HepG2 (cell line): ENCODE results near the gene IQCM. TPM values are rescaled to one million over a fixed set of nuclear protein-coding genes. Genes with fewer than 3 reads are reported as not detected.

Experiments
- ATAC-seq: fragments of 200-7000 bp; cut with Tn5 transposase; 3 replicates; pipeline ENCODE4 v1.9.1; 2020; ENCODE audit warnings: mild to moderate bottlenecking, moderate library complexity
- BruUV-seq: library from RNA; stranded (reverse); fragments of 400-500 nt; replicated peaks from 2 replicates; lab custom pipeline; 2021; lab: Mats Ljungman, UMichigan
- CTCF ChIA-PET: fragments of 300-600 bp; formaldehyde crosslinking; extraction: SDS; loops from one replicate; lab custom pipeline; 2021; ENCODE audit warnings: low total read pairs, inconsistent platforms, low intra/inter-chr PET ratio; lab: Yijun Ruan, JAX
- POLR2A ChIA-PET: fragments of 350-600 bp; sonication (Branson Sonifier 250); formaldehyde crosslinking; loops from one replicate; lab custom pipeline; 2020; ENCODE audit warnings: antibody characterized with exemption, inconsistent platforms; lab: Yijun Ruan, JAX
- DNase-seq: peaks from one replicate; pipeline ENCODE4 v3.0.0-alpha.2; 2015; ENCODE audit warnings: low spot score
- FAIRE-seq: peaks from 3 replicates; lab custom pipeline; 2011; peaks lifted over from hg19 to GRCh38; lab: Jason Lieb, UNC
- H2AFZ ChIP-seq: one replicate; pipeline ENCODE4 v1.6.1; 2011; ENCODE audit warnings: low read length, inconsistent platforms
- H3K27ac ChIP-seq: fragments of 300-600 bp; 3 replicates; pipeline ENCODE4 v1.8.0; 2011; ENCODE audit warnings: mixed run types, mild to moderate bottlenecking, mixed read lengths, low read length, inconsistent platforms; ENCODE audit not compliant: insufficient read depth; ENCODE audit errors: extremely low read length
- H3K27me3 ChIP-seq, 2 experiments: fragments of 200-600 bp in 1 of 2; 2 replicates in 1 of 2; 3 replicates in 1 of 2; pipeline versions ENCODE4 v1.6.0 to v1.8.0; 2011; ENCODE audit warnings: low read length in 2 of 2, mild to moderate bottlenecking in 2 of 2, moderate library complexity in 2 of 2, inconsistent platforms in 1 of 2; ENCODE audit not compliant: insufficient read depth in 2 of 2, control insufficient read depth in 1 of 2
- H3K36me3 ChIP-seq, 2 experiments: fragments of 200-600 bp in 1 of 2; replicated peaks in 1 of 2; 2 replicates in 1 of 2; 3 replicates in 1 of 2; pipeline versions ENCODE4 v1.5.1 to v1.8.0; 2011; ENCODE audit warnings: low read length in 2 of 2, inconsistent platforms in 1 of 2; ENCODE audit not compliant: insufficient read depth in 2 of 2, control insufficient read depth in 1 of 2
- H3K4me1 ChIP-seq: 2 replicates; pipeline ENCODE4 v1.5.1; 2012; ENCODE audit warnings: low read length, inconsistent platforms; ENCODE audit not compliant: insufficient read depth
- H3K4me2 ChIP-seq: 2 replicates; pipeline ENCODE4 v1.6.0; 2011; ENCODE audit warnings: low read depth, low read length, inconsistent platforms
- H3K4me3 ChIP-seq, 3 experiments: fragments of 200-600 bp in 1 of 3; sonication (generic), shearing (Covaris generic) in 1 of 3; replicated peaks in 1 of 3; 2 replicates each; pipeline ENCODE4 v1.5.1; 2011 to 2016; ENCODE audit warnings: low read length in 3 of 3, inconsistent platforms in 2 of 3, low read depth in 2 of 3, mild to moderate bottlenecking in 2 of 3, control low read depth in 1 of 3, mixed read lengths in 1 of 3; ENCODE audit not compliant: insufficient read depth in 1 of 3
- H3K79me2 ChIP-seq: one replicate; pipeline ENCODE4 v1.6.1; 2011; ENCODE audit warnings: low read length, inconsistent platforms; ENCODE audit not compliant: insufficient read depth
- H3K9ac ChIP-seq: 2 replicates; pipeline ENCODE4 v1.6.0; 2011; ENCODE audit warnings: mild to moderate bottlenecking, low read depth, low read length, inconsistent platforms; ENCODE audit not compliant: insufficient read depth
- H3K9me3 ChIP-seq: 2 replicates; pipeline ENCODE4 v1.5.1; 2012; ENCODE audit warnings: mild to moderate bottlenecking, low read length
- H4K20me1 ChIP-seq: 2 replicates; pipeline ENCODE4 v1.6.0; 2011; ENCODE audit warnings: inconsistent platforms, mild to moderate bottlenecking, low read length, moderate library complexity; ENCODE audit not compliant: insufficient read depth
- AHR ChIP-seq: IDR thresholded peaks from 2 replicates; pipeline ENCODE4 v1.6.1; 2018; ENCODE audit warnings: missing genetic modification reagents, missing compliant biosample characterization
- ELF3 ChIP-seq: IDR thresholded peaks from 2 replicates; pipeline ENCODE4 v1.6.1; 2016; ENCODE audit warnings: missing genetic modification reagents, missing compliant biosample characterization
- ELF4 ChIP-seq: sonication (generic); formaldehyde crosslinking; IDR thresholded peaks from 2 replicates; pipeline ENCODE4 v1.5.0; 2020; ENCODE audit warnings: missing genetic modification reagents, mild to moderate bottlenecking, moderate library complexity, borderline replicate concordance
- FUBP1 ChIP-seq: sonication (generic); formaldehyde crosslinking; IDR thresholded peaks from 2 replicates; pipeline ENCODE4 v1.5.1; 2020; ENCODE audit warnings: missing genetic modification reagents, mild to moderate bottlenecking, borderline replicate concordance
- GATAD1 ChIP-seq: IDR thresholded peaks from 2 replicates; pipeline ENCODE4 v1.6.1; 2016; ENCODE audit warnings: missing genetic modification reagents, missing compliant biosample characterization
- GATAD2A ChIP-seq: IDR thresholded peaks from 2 replicates; pipeline ENCODE4 v1.6.1; 2016
- KIAA2018 ChIP-seq: sonication (generic); formaldehyde crosslinking; IDR thresholded peaks from 2 replicates; pipeline ENCODE4 v1.5.0; 2020; ENCODE audit warnings: mild to moderate bottlenecking, missing genetic modification reagents, borderline replicate concordance
- PLSCR1 ChIP-seq: sonication (generic); formaldehyde crosslinking; IDR thresholded peaks from 2 replicates; pipeline ENCODE4 v1.5.0; 2020; ENCODE audit warnings: missing genetic modification reagents, mild to moderate bottlenecking, borderline replicate concordance
- ZNF275 ChIP-seq: sonication (generic); formaldehyde crosslinking; IDR thresholded peaks from 2 replicates; pipeline ENCODE4 v1.8.0; 2022; ENCODE audit warnings: missing genetic modification reagents, mild to moderate bottlenecking, inconsistent platforms, borderline replicate concordance
- ZNF451 ChIP-seq: sonication (generic); formaldehyde crosslinking; IDR thresholded peaks from 2 replicates; pipeline ENCODE4 v1.5.0; 2020; ENCODE audit warnings: mild to moderate bottlenecking, missing genetic modification reagents
- ZNF530 ChIP-seq: sonication (generic); formaldehyde crosslinking; IDR thresholded peaks from 2 replicates; pipeline ENCODE4 v1.5.0; 2020; ENCODE audit warnings: low read depth, mild to moderate bottlenecking, missing genetic modification reagents
- ZNF775 ChIP-seq: sonication (generic); formaldehyde crosslinking; IDR thresholded peaks from 2 replicates; pipeline ENCODE4 v1.4.0; 2020; ENCODE audit warnings: missing genetic modification reagents, mild to moderate bottlenecking, moderate library complexity, borderline replicate concordance
- ZNF781 ChIP-seq: sonication (generic); formaldehyde crosslinking; IDR thresholded peaks from 2 replicates; pipeline ENCODE4 v1.5.1; 2020; ENCODE audit warnings: borderline replicate concordance, mild to moderate bottlenecking, missing genetic modification reagents; ENCODE audit errors: not compliant biosample characterization
- WGBS: methylation state at CpG from one replicate; pipeline ENCODE4 v1.1.6; 2017; ENCODE audit warnings: low lambda C conversion rate; 5-methylcytosine and 5-hydroxymethylcytosine counted together
- in situ Hi-C: cut with HindIII; loops from 2 replicates; pipeline ENCODE4 v1.10.0; 2017; ENCODE audit warnings: low pct_unique_long_range_greater_than_20kb; ENCODE audit not compliant: extremely low pct_ligation_motif_present
- intact Hi-C: fragments of 100-400 bp; cut with micrococcal nuclease; formaldehyde crosslinking; loops from one replicate; pipeline ENCODE4 v1.10.0; 2022; ENCODE audit not compliant: unreplicated experiment
- polyA plus RNA-seq, 8 experiments: library from polyadenylated mRNA; depleted of rRNA in 3 of 8; stranded (reverse) in 7 of 8; unstranded in 1 of 8; fragments of >200 nt; fragmentation: Illumina TruSeq in 4 of 8; extraction: Trizol in 4 of 8; gene quantifications; 2 replicates each; pipeline versions ENCODE4 v1.2.1 to v1.2.3, GENCODE V29; 2011 to 2016; ENCODE audit warnings: low read depth in 4 of 8, missing spikeins in 1 of 8, mixed read lengths in 1 of 8; ENCODE audit not compliant: insufficient read depth in 1 of 8
- total RNA-seq, 5 experiments: library from RNA; depleted of rRNA; stranded (reverse); fragments of >200 nt; fragmentation: Illumina TruSeq; extraction: Trizol; gene quantifications; 2 replicates each; pipeline ENCODE4 v1.2.3, GENCODE V29; 2016; ENCODE audit warnings: low read depth in 1 of 5

The IQCM gene
- total and polyA plus RNA-seq, 2 of the 13 experiments (the other 11 are each of a cell fraction or from before 2014, with no cell fraction given) = not detected

- ATAC-seq (no peak), DNase-seq (no peak), FAIRE-seq (no peak)
- H3K27me3 ChIP-seq = no peaks in the 10 kb centered on the region
- BruUV-seq = no TSS peak
- no peak overlapping the region for H3K9ac ChIP-seq
- H2AFZ ChIP-seq = no peak overlapping the region
- H3K4me3 ChIP-seq = no peak overlapping the region
- ChIA-PET CTCF (no interaction called here), POLR2A (no interaction called here)
- no peaks in the 10 kb centered on the region for H3K79me2 ChIP-seq
- no peak overlapping the region for H3K4me2 ChIP-seq
- no peaks in the 10 kb centered on the region for H3K36me3 ChIP-seq
- H3K9me3 ChIP-seq = peaks cover 19% of the 10 kb centered on the region
- H3K27ac ChIP-seq = no peak overlapping the region
- no peaks in the 10 kb centered on the region for H3K4me1 ChIP-seq
- H4K20me1 ChIP-seq = no peaks in the 10 kb centered on the region
- in situ Hi-C loops = no loop called here
- 0% methylated on average over 3 of the region's 3 CpGs for WGBS
- intact Hi-C loops = no loop called here
- TF ChIP-seq ZNF775 = no peak
- TF ChIP-seq ZNF275 (CRISPR knock-in tag) = no peak
- TF ChIP-seq FUBP1 (CRISPR knock-in tag) = no peak
- no peak for TF ChIP-seq GATAD2A (CRISPR knock-in tag)
- no peak for TF ChIP-seq KIAA2018
- no peak for TF ChIP-seq GATAD1 (CRISPR knock-in tag)
- no peak for TF ChIP-seq ELF4 (CRISPR knock-in tag)
- TF ChIP-seq ZNF530 = no peak
- no peak for TF ChIP-seq ZNF781 (CRISPR knock-in tag)
- TF ChIP-seq ZNF451 (CRISPR knock-in tag) = no peak
- TF ChIP-seq PLSCR1 (CRISPR knock-in tag) = no peak
- no peak for TF ChIP-seq AHR
- TF ChIP-seq ELF3 = no peak
Measured at GRCh38 chr4:149676076-149676475, 139.6 kb downstream of the IQCM start.
